ENCODE results near the gene BBS9.

The BBS9 gene

DNA sequence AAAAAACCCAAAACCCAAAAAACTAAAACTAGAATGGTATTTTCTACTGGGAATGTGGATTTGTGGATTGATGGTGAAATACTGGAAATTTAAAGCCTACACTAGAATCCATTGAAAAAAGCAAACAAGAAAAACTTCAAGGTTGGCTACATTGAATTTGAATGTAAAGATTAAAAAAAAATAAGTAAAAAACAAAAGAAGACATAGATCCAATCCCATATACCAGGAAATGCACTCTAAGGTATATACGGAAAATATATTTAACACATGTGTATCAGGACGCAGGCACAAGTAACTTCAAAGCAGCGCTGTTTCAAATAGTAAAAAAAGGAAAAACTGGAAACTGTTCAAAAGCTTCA is 754 bp upstream of the BBS9 start:
- DNase-seq, result no peak

GRCh38 chr7:33129806-33130153 is 416 bp downstream of the BBS9 start:
- DNase-seq, result no peak

DNA sequence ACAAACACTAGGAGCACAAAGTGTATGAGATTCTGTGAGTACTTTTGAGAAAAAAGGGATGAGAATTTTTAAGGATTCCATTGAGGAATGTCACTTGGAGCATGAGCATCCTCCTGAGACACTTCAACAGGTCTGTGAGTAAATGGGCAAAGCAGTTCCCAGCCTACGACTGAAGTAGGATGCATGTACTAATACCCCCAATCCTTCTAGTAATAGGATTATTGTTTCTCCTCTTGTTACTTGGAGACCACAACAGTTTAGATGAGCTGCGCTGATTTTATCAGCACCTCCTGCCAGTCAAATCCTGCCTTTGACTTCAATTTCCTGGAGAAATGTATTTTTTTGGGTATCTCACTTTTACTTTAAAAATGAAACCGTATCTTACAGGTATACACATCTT is 820 bp downstream of the BBS9 start:
- no peak for DNase-seq

GRCh38 chr7:33137103-33137502 is 7.7 kb downstream of the BBS9 start:
- no peak for DNase-seq

GRCh38 chr7:33142585-33142984 is 13.2 kb downstream of the BBS9 start:
- DNase-seq, result no peak

DNA sequence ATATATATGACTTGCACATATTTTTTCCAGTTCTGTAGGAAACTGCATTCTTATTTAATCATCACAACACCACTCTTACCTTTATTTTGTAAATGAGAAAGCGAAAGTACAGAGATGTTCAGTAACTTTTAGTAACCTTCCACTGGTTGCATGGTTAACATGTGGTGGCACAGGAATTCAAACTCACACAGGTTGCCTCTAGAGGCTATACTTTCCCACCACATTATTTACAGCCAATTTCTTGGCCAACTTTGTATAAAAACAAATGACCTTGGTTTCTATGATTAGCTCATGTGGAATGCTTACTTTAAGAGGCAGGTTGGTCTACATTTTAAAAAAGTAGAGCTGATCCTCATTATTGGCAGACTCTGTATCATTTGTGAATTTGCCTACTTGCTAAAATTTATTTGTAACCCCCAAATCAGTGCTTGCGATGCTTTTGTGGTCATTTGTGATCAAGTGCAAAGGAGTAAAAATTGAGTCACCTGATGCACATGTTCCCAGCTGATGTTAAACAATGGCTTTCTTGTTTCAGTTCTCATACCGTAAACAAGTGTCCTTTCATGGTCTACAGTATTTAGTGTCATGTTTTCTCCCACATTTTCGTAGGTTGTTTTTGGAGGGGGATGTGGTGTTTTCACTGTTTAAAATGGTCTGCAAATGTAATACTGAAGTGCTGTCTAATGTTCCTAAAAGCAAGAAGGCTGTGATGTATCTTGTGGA is 14.8 kb downstream of the BBS9 start:
- DNase-seq, result no peak

DNA sequence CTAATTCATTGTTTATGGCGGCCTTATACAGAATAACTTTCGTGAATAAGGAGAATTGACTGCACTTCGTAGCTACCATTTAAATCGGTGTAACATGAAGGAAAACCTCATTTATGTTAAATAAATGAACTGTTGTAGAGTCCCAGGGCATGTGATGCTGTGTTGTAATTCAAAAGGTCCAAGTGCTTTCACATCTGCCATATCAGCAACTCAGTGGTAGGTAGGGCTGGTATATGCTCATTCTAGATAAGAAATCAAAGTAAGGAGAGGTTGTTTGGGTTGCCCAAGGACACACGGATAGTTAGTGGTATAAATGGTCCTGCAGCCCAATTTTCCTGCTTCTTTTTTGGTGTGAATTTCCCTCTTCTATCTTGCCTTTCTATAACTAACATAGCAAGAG is 15.8 kb downstream of the BBS9 start:
- no peak for DNase-seq

DNA sequence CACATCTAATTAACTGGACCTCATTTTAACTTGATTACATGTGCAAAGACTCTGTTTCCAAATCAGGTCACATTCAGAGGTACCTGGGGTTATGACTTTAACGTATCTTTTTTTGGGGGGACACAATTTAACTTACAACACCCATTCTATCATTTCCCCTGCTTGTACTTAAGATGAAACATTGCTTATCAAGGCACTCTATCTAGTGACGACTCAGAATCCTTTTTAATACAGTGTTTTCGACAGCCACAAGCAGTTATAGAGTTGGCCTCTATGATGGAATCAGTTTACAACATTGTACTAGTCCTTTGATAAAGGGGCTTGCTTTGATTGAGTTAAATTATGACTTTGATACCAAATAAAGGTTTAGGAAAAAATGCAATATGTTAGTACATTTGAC is 22.7 kb downstream of the BBS9 start:
- DNase-seq, result no peak

GRCh38 chr7:33155811-33156210 is 26.4 kb downstream of the BBS9 start:
- DNase-seq, result no peak

- no peak for DNase-seq
Observed at GRCh38 chr7:33156441-33156840, 27.1 kb downstream of the BBS9 start.

DNA sequence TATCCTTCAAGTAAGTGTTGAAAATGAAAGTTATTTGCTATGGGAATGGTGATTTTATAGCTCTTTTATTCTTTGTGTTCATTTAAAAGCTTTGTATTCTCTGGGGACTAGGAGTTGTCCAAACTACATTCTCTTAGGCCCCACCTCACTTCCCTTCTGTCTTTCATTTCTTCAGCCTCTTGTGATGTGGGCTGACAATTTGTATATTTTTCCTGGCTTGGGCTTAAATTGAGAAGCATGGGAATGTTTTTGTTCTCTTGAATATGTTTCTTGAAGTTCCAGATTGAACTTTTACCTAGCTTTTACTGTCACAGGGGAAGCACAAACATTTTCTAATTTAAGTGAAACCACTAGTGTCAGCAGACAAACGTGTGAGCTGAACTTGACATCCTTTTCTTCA is 27.9 kb downstream of the BBS9 start:
- DNase-seq, result no peak

- DNase-seq, result no peak
Observed at GRCh38 chr7:33157781-33158180, 28.4 kb downstream of the BBS9 start.

DNA sequence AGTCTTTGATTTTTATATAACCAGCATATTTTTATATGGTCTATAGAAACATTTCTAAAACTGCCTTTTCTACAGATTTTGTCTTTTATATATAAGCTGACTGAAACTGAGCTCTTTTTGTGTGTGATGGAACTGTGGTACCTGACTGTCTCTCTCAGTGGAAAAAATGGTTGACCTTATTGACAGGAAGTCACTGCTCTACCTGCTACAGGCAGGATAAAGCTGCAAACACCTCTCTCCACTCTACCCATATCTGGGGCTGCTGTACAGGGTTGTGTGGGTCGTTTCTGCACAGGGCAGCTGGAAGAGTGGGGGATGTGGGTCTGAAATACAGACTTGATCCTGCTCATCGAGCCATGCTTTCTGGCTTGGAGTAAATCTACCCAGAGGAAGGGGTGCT is 48.5 kb downstream of the BBS9 start:
- no peak for DNase-seq

DNA sequence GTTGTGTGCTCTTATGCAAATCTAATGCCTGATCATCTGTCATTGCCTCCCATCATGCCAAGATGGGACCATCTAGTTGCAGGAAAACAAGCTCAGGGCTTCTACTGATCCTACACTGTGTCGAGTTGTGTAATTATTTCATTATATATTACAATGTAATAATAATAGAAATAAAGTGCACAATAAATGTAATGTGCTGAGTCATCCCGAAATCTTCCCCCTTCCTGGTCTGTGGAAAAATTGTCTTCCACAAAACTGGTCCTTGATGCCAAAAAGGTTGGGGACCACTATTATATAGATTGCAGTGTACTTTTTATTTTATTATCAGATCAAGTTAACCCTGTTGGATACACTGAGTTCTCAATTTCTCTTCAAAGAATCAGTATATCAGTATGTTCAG is 50.2 kb downstream of the BBS9 start:
- DNase-seq, result no peak

- no peak for DNase-seq
Observed at GRCh38 chr7:33183504-33183903, 54.1 kb downstream of the BBS9 start.

DNA sequence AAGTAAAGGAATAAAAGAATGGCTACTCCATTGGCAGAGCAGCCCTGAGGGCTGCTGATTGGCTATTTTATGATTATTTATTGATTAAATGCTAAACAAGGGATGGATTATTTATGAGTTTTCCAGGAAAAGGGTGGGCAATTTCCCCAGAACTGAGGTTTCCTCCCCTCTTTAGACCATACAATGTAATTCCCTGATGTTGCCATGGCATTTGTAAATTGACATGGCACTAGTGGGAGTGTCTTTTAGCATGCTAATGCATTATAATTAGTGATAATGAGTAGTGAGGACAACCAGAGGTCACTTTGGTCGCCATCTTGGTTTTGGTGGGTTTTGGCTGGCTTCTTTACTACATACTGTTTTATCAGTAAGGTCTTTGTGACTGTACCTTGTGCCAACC is 55.5 kb downstream of the BBS9 start:
- DNase-seq, result no peak

- no peak for DNase-seq
Observed at GRCh38 chr7:33185786-33186185, 56.4 kb downstream of the BBS9 start.

GRCh38 chr7:33186192-33186591 is 56.8 kb downstream of the BBS9 start:
- DNase-seq, result no peak

DNA sequence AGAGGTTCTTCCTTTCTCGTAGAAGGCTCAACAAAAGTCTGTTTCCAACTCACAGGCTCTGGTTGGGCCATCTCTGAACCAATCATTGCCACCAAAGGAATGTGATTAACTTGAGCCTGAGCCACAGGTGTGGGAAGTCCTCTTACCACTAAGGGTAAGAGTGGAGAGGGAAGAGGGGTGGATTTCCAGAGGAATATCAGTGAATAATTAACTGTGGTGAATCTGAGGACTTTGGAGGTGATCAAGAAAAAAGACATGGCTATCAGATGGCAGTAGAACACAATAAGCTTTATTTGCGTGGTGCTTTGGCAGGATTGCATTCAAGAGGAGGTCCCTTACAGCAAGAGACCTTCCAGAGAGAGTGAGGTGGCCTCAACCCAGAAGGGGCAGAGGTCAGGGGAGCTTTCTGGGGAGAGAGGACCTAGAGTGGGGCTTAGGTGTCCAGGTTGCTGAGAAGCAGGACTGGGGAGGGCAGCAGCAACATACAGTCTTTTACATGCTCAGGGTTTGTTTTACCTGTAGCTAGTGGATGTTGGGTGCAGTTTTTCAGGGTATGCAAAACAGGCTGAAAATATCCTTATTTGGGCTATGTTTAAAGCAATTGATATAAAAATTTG is 61.4 kb downstream of the BBS9 start:
- no peak for DNase-seq

DNA sequence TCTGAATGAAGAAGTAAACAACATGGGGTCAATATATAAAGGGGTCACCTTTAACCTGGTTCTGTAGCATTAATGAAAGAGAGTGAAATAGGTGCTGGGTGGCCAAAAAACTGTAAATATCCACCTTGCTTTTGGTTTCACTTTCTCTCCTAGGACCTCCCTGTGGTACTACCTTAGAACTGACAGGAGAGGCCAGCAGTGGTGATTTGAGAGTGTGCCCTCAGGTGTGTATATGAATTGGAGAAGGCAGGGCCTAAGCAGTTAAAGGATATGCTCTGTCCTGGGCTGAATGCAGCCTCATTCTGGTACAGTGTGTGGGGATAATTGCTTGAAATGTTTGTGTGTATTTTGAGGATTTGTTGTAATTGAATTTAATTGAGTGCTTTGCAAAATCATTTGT is 62.0 kb downstream of the BBS9 start:
- no peak for DNase-seq

DNA sequence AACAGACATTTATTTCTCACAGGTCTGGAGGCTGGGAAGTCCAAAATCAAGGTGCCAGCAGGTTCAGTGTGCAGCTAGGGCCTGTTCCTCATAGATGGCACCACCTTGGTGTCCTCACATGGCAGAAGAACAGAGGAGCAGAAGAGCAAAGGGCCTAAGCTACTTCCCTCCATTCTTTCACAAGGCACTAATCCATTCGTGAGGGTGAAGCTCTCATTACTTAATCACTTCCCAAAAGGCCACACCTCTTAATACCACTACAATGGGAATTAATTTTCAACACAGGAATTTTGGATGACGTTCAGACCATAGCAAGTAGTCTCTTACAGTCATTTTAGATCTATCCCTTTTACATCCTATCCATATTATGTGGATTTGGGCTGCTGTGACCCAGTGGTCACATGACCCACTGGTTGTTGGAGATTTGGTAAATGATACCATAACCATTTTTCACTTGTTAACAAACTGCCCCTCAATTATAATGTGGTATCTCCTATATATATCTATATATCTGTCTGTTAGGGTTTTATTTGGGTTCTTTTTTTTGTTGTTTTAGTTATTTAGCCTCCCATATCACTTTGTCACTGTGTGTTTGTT is 63.4 kb downstream of the BBS9 start:
- DNase-seq, result no peak

DNA sequence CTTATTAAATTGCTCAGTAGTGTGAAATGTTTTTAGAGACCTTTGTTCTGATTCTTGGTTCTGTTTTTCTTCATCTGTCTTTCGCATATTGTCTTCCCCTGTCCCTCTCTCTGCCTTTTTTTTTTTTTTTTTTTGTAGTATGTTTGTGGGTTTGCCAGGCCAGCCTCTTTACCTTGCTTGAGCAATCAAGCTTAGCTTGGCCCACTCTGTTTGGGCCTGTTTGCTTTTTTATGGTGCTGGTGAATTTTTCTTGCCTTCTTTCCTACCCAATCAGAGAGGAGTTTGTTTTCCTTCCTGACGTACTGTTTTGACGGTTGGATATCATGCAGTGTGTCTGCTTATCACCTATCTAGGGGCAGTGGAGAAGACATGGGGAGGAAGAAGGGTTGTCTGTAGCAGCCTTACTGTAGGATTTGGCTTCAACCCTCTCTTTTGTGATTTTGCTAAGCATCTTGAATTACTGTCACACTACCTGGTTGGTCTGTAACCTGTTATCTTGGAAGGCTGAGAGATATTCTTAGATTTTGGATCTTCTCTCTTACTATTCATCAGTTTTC is 64.0 kb downstream of the BBS9 start:
- no peak for DNase-seq

- no peak for DNase-seq
Observed at GRCh38 chr7:33195264-33195663, 65.9 kb downstream of the BBS9 start.

GRCh38 chr7:33196221-33196620 is 66.9 kb downstream of the BBS9 start:
- DNase-seq, result no peak

- no peak for DNase-seq
Observed at GRCh38 chr7:33200282-33200681, 70.9 kb downstream of the BBS9 start.
